Nephron progenitor cell (in vitro differentiated cells): Measurements from ENCODE around the gene PCSK9.
A peak's percentile ranks its signal among the peaks of the same experiment; 100 is the strongest.

ENCODE experiments used
- DNase-seq: peaks from one replicate; pipeline ENCODE4 v3.0.0; 2021
- H3K27ac Mint-ChIP-seq: 2 replicates; pipeline ENCODE4 v1.8.0; 2021; ENCODE audit warnings: mild to moderate bottlenecking, moderate library complexity, mixed read lengths
- H3K27me3 Mint-ChIP-seq: 2 replicates; pipeline ENCODE4 v1.8.0; 2021; ENCODE audit warnings: mild to moderate bottlenecking, low read depth, mixed read lengths; ENCODE audit not compliant: poor library complexity
- H3K36me3 Mint-ChIP-seq: 2 replicates; pipeline ENCODE4 v1.8.0; 2021; ENCODE audit warnings: low read depth, mixed read lengths
- H3K4me1 Mint-ChIP-seq: 2 replicates; pipeline ENCODE4 v1.8.0; 2021; ENCODE audit warnings: mixed read lengths
- H3K4me3 Mint-ChIP-seq: 2 replicates; pipeline ENCODE4 v1.8.0; 2021; ENCODE audit warnings: mild to moderate bottlenecking, moderate library complexity, mixed read lengths
- H3K9me3 Mint-ChIP-seq: 2 replicates; pipeline ENCODE4 v1.8.0; 2021; ENCODE audit warnings: mild to moderate bottlenecking, moderate library complexity, mixed read lengths
- CTCF ChIP-seq: fragments of 200-600 bp; sonication (generic); IDR thresholded peaks from 2 replicates; pipeline ENCODE4 v1.5.0; 2021; ENCODE audit warnings: antibody characterized with exemption

The PCSK9 gene

GRCh38 chr1:55064861-55065263 is 25.5 kb downstream of the PCSK9 start:
- Mint-ChIP-seq H3K36me3 (peaks cover 30% of the 10 kb centered on the region), H3K4me3 (no peak overlapping the region), H3K4me1 (no peaks in the 10 kb centered on the region), H3K27me3 (no peaks in the 10 kb centered on the region), H3K27ac (peak overlapping the region; percentile 9), H3K9me3 (no peaks in the 10 kb centered on the region)
- no peak for DNase-seq
- no peak for TF ChIP-seq CTCF

GRCh38 chr1:55065648-55066047 is 26.3 kb downstream of the PCSK9 start:
- Mint-ChIP-seq H3K4me1 (no peaks in the 10 kb centered on the region), H3K4me3 (no peak overlapping the region), H3K36me3 (peaks cover 38% of the 10 kb centered on the region), H3K9me3 (no peaks in the 10 kb centered on the region), H3K27me3 (no peaks in the 10 kb centered on the region), H3K27ac (peak overlapping the region; percentile 90)
- DNase-seq, result no peak
- no peak for TF ChIP-seq CTCF

- DNase-seq, result no peak
- Mint-ChIP-seq H3K27ac (no peak overlapping the region), H3K9me3 (no peaks in the 10 kb centered on the region), H3K4me1 (no peaks in the 10 kb centered on the region), H3K36me3 (peaks cover 49% of the 10 kb centered on the region), H3K27me3 (no peaks in the 10 kb centered on the region), H3K4me3 (no peak overlapping the region)
- TF ChIP-seq CTCF, result no peak
Measured at GRCh38 chr1:55067022-55067778, 27.9 kb downstream of the PCSK9 start.

- no peaks in the 10 kb centered on the region for H3K4me1 Mint-ChIP-seq
- no peak overlapping the region for H3K4me3 Mint-ChIP-seq
- peaks cover 56% of the 10 kb centered on the region for H3K36me3 Mint-ChIP-seq
- no peak for TF ChIP-seq CTCF
- no peak for DNase-seq
- H3K27me3 Mint-ChIP-seq, result no peaks in the 10 kb centered on the region
- no peaks in the 10 kb centered on the region for H3K9me3 Mint-ChIP-seq
- no peak overlapping the region for H3K27ac Mint-ChIP-seq
Measured at GRCh38 chr1:55067914-55068313, 28.6 kb downstream of the PCSK9 start.

GRCh38 chr1:55068638-55069037 is 29.3 kb downstream of the PCSK9 start:
- Mint-ChIP-seq H3K27ac (peak overlapping the region; percentile 34), H3K36me3 (peaks cover 61% of the 10 kb centered on the region), H3K4me1 (no peaks in the 10 kb centered on the region), H3K4me3 (no peak overlapping the region), H3K9me3 (no peaks in the 10 kb centered on the region), H3K27me3 (no peaks in the 10 kb centered on the region)
- TF ChIP-seq CTCF, result no peak
- no peak for DNase-seq

- Mint-ChIP-seq H3K4me1 (no peaks in the 10 kb centered on the region), H3K36me3 (peaks cover 63% of the 10 kb centered on the region), H3K4me3 (no peak overlapping the region), H3K9me3 (no peaks in the 10 kb centered on the region), H3K27me3 (no peaks in the 10 kb centered on the region), H3K27ac (no peak overlapping the region)
- no peak for TF ChIP-seq CTCF
- DNase-seq, result no peak
Measured at GRCh38 chr1:55069280-55069679, 29.9 kb downstream of the PCSK9 start.
